Kidney epithelial cell (primary cell): ENCODE results near the gene KIF6. TPM values are rescaled to one million over a fixed set of nuclear protein-coding genes. Genes with fewer than 3 reads are reported as not detected.
A peak's percentile ranks its signal among the peaks of the same experiment; 100 is the strongest.

Experiments used
- DNase-seq: peaks from one replicate; pipeline ENCODE4 v3.0.0-alpha.2; 2010; ENCODE audit warnings: low read depth
- H3K27me3 ChIP-seq: 2 replicates; pipeline ENCODE4 v1.6.0; 2011; ENCODE audit warnings: low read length; ENCODE audit not compliant: control insufficient read depth, insufficient read depth
- H3K36me3 ChIP-seq: 2 replicates; pipeline ENCODE4 v1.5.1; 2011; ENCODE audit warnings: low read length; ENCODE audit not compliant: control insufficient read depth, insufficient read depth
- H3K4me3 ChIP-seq: 2 replicates; pipeline ENCODE4 v1.5.1; 2011; ENCODE audit warnings: low read depth, mild to moderate bottlenecking, control low read depth, low read length
- total RNA-seq: library from RNA; depleted of rRNA; stranded (reverse); fragments of >200 nt; gene quantifications from 2 replicates; pipeline ENCODE4 v1.2.3, GENCODE V29; 2015
- TF ChIP-seq, protein P1 (sequence below): IDR thresholded peaks from 2 replicates; pipeline ENCODE4 v1.5.1; 2011; ENCODE audit warnings: mild to moderate bottlenecking, moderate library complexity, low read length, control low read depth, inconsistent platforms; ENCODE audit not compliant: insufficient read depth, poor library complexity, severe bottlenecking

The KIF6 gene
- total RNA-seq, 1 donor from 2014 or later, result 0.33 TPM

DNA sequence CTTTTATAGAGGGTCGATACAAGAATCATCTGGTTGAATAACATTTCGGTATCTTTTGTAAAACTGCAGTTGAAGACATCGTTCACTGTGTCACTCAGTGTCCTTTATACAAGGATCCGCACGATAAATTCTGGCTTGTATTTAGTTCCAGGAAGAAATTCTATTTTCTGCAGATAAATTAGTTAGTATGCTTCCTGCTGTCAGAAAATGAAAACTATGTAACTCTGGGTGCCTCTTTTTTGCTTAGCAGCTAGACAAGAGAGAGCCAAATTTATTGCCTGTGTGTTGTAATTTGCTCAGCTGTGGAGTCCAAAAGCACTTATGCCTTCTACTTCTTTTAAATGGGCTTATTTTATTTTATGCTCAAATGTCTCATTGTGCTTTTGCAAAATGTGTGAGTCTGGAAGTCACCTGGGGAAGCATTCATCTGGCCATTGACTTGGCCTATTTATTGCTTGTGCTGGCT is 346.2 kb downstream of the KIF6 start:
- Histone ChIP-seq H3K4me3 (no peak overlapping the region), H3K27me3 (no peaks in the 10 kb centered on the region), H3K36me3 (no peaks in the 10 kb centered on the region)
- no peak for DNase-seq
- TF ChIP-seq, protein P1, sequence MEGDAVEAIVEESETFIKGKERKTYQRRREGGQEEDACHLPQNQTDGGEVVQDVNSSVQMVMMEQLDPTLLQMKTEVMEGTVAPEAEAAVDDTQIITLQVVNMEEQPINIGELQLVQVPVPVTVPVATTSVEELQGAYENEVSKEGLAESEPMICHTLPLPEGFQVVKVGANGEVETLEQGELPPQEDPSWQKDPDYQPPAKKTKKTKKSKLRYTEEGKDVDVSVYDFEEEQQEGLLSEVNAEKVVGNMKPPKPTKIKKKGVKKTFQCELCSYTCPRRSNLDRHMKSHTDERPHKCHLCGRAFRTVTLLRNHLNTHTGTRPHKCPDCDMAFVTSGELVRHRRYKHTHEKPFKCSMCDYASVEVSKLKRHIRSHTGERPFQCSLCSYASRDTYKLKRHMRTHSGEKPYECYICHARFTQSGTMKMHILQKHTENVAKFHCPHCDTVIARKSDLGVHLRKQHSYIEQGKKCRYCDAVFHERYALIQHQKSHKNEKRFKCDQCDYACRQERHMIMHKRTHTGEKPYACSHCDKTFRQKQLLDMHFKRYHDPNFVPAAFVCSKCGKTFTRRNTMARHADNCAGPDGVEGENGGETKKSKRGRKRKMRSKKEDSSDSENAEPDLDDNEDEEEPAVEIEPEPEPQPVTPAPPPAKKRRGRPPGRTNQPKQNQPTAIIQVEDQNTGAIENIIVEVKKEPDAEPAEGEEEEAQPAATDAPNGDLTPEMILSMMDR, result no peak

DNA sequence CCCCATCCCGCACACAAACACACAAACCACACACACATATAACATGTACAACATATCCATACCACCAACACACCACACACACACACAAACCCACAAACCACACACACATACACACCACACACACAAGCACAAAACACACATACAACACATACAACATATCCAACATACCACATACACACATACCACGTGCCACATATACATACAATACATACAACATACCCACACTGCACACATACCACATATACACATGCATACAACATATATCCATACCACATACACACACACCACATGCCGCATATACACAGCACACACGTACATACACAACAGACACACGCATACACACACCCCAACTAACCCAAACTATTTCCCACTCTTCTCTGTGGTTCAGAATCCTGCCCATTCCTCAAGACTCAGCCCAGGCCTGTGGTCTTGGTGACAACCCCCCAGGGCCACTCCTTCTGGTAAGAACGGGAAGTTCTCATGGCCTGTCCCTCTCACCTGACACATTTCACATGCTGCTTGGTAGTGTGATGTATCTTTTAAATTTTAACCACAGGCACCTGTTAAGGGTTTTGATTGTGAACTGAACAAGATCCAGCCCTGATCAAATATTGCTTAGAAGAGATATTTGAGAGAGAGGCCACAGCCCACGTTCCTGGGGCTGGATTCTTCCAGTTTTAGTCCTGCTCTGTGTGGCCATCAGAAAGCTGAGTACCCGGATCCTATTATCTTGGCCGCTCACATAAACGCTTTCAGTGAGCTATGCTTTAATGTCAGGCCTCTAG is 346.8 kb downstream of the KIF6 start:
- no peak for DNase-seq
- Histone ChIP-seq H3K27me3 (no peaks in the 10 kb centered on the region), H3K36me3 (no peaks in the 10 kb centered on the region), H3K4me3 (no peak overlapping the region)
- TF ChIP-seq, protein P1, result no peak

DNA sequence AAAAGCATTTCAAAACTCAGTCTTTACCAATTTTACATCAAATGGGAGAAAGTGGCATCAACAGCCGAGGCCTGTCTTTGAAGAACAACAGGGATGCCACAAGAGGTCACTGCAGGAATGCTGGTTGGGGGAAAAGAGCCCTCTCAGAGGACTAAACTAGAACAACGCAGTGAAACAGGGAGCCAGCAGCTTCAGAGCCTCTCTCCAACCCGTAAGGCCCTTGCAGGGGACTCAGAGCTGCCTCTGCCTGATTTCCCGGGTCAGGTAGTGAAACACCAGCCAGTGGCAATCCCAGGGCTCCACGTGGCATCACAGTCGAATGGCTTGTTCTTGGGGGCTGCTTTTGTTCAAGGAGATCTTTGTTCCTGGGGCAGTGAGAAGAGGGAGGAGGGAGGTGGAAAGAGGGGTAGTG is 347.7 kb downstream of the KIF6 start:
- Histone ChIP-seq H3K27me3 (no peaks in the 10 kb centered on the region), H3K36me3 (no peaks in the 10 kb centered on the region), H3K4me3 (no peak overlapping the region)
- TF ChIP-seq, protein P1, result peak; percentile 70
- peak; percentile 18 for DNase-seq

DNA sequence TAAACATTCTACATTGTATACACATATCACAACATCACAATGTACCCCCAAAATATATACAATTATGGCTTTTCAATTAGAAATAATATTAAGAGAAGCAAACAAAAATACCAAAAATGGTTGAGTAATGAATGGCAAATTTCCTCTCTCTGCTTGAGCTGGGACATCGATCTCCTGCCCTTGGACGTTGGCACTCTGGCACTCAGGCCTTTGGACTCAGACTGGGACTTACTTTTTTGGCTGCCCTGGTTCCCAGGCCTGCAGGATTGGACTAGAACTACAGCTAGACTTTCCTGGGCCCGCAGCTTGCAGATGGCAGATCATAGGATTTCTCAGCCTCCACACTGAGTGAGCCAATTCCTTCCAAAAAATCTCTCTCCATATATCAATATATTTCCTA is 349.8 kb downstream of the KIF6 start:
- Histone ChIP-seq H3K27me3 (no peaks in the 10 kb centered on the region), H3K36me3 (no peaks in the 10 kb centered on the region), H3K4me3 (no peak overlapping the region)
- no peak for DNase-seq
- TF ChIP-seq, protein P1, result no peak

DNA sequence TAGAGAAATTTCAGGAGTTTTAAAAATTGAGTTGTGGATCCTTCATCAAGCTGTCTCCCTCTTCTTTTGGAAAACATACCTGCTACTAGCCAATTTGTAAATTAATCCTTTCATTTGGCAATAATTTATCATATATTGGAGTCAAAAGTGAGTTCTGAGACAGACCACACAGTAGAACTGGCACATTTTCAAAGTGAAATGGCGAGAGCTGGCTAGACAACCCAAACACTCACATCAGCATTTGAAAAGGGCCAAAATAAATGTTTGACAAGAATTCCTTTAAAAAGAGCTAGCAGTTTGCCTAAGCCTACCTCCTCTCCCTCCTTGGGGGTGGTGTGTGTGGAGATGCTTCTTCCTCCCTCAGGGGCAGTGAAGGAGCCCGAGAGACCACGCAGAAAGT is 354.8 kb downstream of the KIF6 start:
- Histone ChIP-seq H3K4me3 (no peak overlapping the region), H3K27me3 (no peaks in the 10 kb centered on the region), H3K36me3 (no peaks in the 10 kb centered on the region)
- no peak for DNase-seq
- TF ChIP-seq, protein P1, result no peak

DNA sequence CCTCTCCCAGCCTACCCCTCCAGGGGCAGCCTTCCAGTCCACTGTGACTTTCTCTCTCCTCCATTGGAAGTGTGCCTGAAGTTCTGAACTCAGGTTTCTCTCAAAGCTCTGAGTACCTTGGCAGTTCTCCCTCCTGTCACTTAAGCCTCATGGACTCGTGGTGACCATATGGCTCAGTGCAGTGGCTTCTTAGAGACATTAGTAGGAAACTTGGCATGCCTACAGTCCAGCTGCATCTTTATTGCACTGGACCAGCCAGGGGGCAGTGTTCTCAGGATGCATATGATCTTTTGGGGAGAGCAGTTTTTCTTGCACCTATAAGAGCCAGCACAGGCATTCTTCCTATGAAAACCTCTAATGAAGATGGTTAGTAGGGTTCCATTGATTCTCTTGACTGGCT is 355.2 kb downstream of the KIF6 start:
- DNase-seq, result no peak
- TF ChIP-seq, protein P1, result peak; percentile 3
- no peak overlapping the region for H3K4me3 ChIP-seq
- H3K27me3 ChIP-seq, result no peaks in the 10 kb centered on the region
- H3K36me3 ChIP-seq, result no peaks in the 10 kb centered on the region
